HEK293 (cell line): Measurements from ENCODE around the gene CTIF.

Experiments used
- CTCF ChIA-PET: fragments of 350-600 bp; formaldehyde crosslinking; extraction: SDS; loops from one replicate; lab custom pipeline; 2021; ENCODE audit warnings: antibody characterized with exemption; lab: Yijun Ruan, JAX
- POLR2A ChIA-PET: fragments of 300-600 bp; formaldehyde crosslinking; extraction: SDS; loops from one replicate; lab custom pipeline; 2020; ENCODE audit warnings: antibody characterized with exemption, inconsistent platforms; lab: Yijun Ruan, JAX
- H3K27ac ChIP-seq: fragments of 200-500 bp; sonication (Bioruptor generic); 2 replicates; pipeline ENCODE4 v1.5.1; 2014; ENCODE audit warnings: low read depth, low read length, control low read depth, inconsistent platforms; ENCODE audit errors: extremely low read depth
- H3K36me3 ChIP-seq, 2 experiments: fragments of 200-500 bp in 1 of 2; sonication (Bioruptor generic) in 1 of 2; 1 replicate in 1 of 2; 2 replicates in 1 of 2; pipeline ENCODE4 v1.5.1; 2014 to 2017; ENCODE audit warnings: inconsistent platforms in 2 of 2, low read length in 2 of 2; ENCODE audit not compliant: control insufficient read depth in 2 of 2, insufficient read depth in 1 of 2
- H3K4me1 ChIP-seq: fragments of 200-500 bp; sonication (Bioruptor generic); 2 replicates; pipeline ENCODE4 v1.5.1; 2014; ENCODE audit warnings: mild to moderate bottlenecking, low read length, inconsistent platforms; ENCODE audit not compliant: control insufficient read depth, insufficient read depth
- H3K4me3 ChIP-seq: 2 replicates; pipeline ENCODE4 v1.5.1; 2011; ENCODE audit warnings: low read depth, mild to moderate bottlenecking, control low read depth, low read length, moderate library complexity
- H3K9me3 ChIP-seq: fragments of 200-500 bp; sonication (Bioruptor generic); 2 replicates; pipeline ENCODE4 v1.5.1; 2014; ENCODE audit warnings: low read depth, low read length, inconsistent platforms; ENCODE audit not compliant: control insufficient read depth, insufficient read depth
- GLI4 ChIP-seq: fragments of 450-650 bp; formaldehyde crosslinking; IDR thresholded peaks from 2 replicates; pipeline ENCODE4 v1.5.1; 2016; ENCODE audit warnings: missing biosample characterization, missing genetic modification characterization
- REPIN1 ChIP-seq: fragments of 450-650 bp; formaldehyde crosslinking; IDR thresholded peaks from 2 replicates; pipeline ENCODE4 v1.5.1; 2017; ENCODE audit warnings: missing biosample characterization, missing genetic modification characterization, low read depth
- SP7 ChIP-seq: fragments of 450-650 bp; formaldehyde crosslinking; IDR thresholded peaks from 2 replicates; pipeline ENCODE4 v1.5.1; 2016; ENCODE audit warnings: missing biosample characterization, missing genetic modification characterization
- ZBTB21 ChIP-seq: fragments of 450-650 bp; formaldehyde crosslinking; IDR thresholded peaks from 2 replicates; pipeline ENCODE4 v1.5.1; 2017; ENCODE audit warnings: missing biosample characterization, missing genetic modification characterization
- ZNF544 ChIP-seq: fragments of 450-650 bp; formaldehyde crosslinking; IDR thresholded peaks from 2 replicates; pipeline ENCODE4 v1.5.0; 2017; ENCODE audit warnings: missing biosample characterization, missing genetic modification characterization
- ZNF555 ChIP-seq: fragments of 450-650 bp; formaldehyde crosslinking; conservative IDR thresholded peaks from 2 replicates; pipeline ENCODE4 v1.5.1; 2017; ENCODE audit warnings: missing biosample characterization, mild to moderate bottlenecking, missing genetic modification characterization, inconsistent platforms
- ZNF610 ChIP-seq: fragments of 450-650 bp; formaldehyde crosslinking; IDR thresholded peaks from 2 replicates; pipeline ENCODE4 v1.5.1; 2016; ENCODE audit warnings: missing biosample characterization, missing genetic modification characterization, borderline replicate concordance
- ZNF785 ChIP-seq: fragments of 450-650 bp; formaldehyde crosslinking; IDR thresholded peaks from 2 replicates; pipeline ENCODE4 v1.5.1; 2016; ENCODE audit warnings: missing biosample characterization, missing genetic modification characterization
- TF ChIP-seq, protein P1 (sequence below): fragments of 450-650 bp; formaldehyde crosslinking; IDR thresholded peaks from 2 replicates; pipeline ENCODE4 v1.5.1; 2017; ENCODE audit warnings: missing biosample characterization, missing genetic modification characterization

The CTIF gene

DNA sequence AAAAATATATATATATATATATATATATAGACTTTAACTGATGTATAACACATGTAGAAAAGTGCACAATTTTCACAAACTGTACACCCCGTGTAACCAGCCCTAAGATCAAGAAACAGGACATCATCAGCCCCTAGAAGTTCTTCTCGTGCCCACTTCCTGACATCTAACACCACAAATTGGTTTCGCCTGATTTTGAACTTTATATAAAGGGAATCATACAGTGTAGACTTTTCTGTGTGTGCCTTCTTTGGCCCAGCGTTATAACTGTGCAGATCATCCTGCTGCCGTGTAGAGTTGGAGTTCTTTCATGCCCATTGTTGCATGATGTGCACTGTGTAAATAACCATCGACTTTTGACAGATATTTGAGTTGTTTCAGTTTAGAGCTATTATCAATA is 370.9 kb downstream of the CTIF start:
- ChIA-PET CTCF (interaction anchor here (0.7 kb wide), 1 partner anchor 94 kb away, joined by 4 read pairs; no protein-coding TSS in a partner anchor), POLR2A (interaction anchor here (0.5 kb wide), 1 partner anchor 74 kb away, joined by 3 read pairs; no protein-coding TSS in a partner anchor)
- H3K9me3 ChIP-seq: no peaks in the 10 kb centered on the region
- H3K27ac ChIP-seq: no peak overlapping the region
- TF ChIP-seq ZNF555 (tag by site-specific recombination) (no peak), REPIN1 (tag by site-specific recombination) (no peak), ZBTB21 (no peak)
- TF ChIP-seq, all 188 proteins: peak for 0
- Histone ChIP-seq H3K36me3 (no peaks in the 10 kb centered on the region; a peak in 1 of 3 replicates), H3K4me3 (no peak overlapping the region), H3K4me1 (peaks cover 6% of the 10 kb centered on the region; the same call in 1 of the 2 replicates)

DNA sequence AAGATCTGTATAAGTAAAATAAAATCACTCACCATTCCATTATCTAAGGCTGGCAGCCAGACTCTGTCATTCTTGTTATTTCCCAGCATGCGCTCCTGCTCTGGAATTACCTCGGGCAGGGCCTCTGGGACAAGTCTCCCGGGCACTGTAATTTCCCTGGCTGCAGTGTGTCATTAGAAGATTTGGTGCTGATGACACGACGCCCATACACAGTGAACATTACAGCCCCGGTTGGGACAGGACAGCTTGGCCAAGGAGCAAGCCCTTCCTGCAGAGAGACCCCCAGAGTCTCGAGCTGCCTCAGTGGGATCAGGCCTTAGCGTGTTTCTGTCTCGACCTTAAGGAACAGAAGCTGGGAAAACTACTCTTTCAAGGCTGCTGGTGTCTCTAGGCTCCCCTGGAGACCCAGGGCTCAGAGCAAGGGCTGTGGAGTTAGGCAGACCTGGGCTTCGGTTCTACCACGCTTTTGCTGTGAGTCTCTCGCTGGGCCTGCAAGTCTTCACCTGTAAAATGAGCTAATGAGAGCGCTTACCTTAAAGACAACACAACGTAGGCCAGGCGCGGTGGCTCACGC is 372.2 kb downstream of the CTIF start:
- Histone ChIP-seq H3K9me3 (no peaks in the 10 kb centered on the region), H3K4me3 (no peak overlapping the region), H3K27ac (no peak overlapping the region), H3K36me3 (no peaks in the 10 kb centered on the region; a peak in 1 of 3 replicates), H3K4me1 (peaks cover 18% of the 10 kb centered on the region)
- CTCF ChIA-PET: interaction anchor here (0.5 to 1.2 kb wide), 3 partner anchors 14 to 83 kb away, joined by 3 read pairs; no protein-coding TSS in a partner anchor
- TF ChIP-seq ZNF544 (tag by site-specific recombination): no peak
- no peak for TF ChIP-seq GLI4 (tag by site-specific recombination)
- no peak for TF ChIP-seq ZNF610
- TF ChIP-seq SP7 (tag by site-specific recombination): peak; percentile 52; the same call in 1 of the 2 replicates
- no peak for TF ChIP-seq ZNF785
- TF ChIP-seq, protein P1, sequence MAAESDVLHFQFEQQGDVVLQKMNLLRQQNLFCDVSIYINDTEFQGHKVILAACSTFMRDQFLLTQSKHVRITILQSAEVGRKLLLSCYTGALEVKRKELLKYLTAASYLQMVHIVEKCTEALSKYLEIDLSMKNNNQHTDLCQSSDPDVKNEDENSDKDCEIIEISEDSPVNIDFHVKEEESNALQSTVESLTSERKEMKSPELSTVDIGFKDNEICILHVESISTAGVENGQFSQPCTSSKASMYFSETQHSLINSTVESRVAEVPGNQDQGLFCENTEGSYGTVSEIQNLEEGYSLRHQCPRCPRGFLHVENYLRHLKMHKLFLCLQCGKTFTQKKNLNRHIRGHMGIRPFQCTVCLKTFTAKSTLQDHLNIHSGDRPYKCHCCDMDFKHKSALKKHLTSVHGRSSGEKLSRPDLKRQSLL (tag by site-specific recombination): no peak
- POLR2A ChIA-PET: no interaction called here
